ENCODE results near the gene CCDC88B. TPM values are rescaled to one million over a fixed set of nuclear protein-coding genes. Genes with fewer than 3 reads are reported as not detected.

CCDC88B gene
- total RNA-seq, 1 experiment from 2014 or later, result 11.2 TPM

DNA sequence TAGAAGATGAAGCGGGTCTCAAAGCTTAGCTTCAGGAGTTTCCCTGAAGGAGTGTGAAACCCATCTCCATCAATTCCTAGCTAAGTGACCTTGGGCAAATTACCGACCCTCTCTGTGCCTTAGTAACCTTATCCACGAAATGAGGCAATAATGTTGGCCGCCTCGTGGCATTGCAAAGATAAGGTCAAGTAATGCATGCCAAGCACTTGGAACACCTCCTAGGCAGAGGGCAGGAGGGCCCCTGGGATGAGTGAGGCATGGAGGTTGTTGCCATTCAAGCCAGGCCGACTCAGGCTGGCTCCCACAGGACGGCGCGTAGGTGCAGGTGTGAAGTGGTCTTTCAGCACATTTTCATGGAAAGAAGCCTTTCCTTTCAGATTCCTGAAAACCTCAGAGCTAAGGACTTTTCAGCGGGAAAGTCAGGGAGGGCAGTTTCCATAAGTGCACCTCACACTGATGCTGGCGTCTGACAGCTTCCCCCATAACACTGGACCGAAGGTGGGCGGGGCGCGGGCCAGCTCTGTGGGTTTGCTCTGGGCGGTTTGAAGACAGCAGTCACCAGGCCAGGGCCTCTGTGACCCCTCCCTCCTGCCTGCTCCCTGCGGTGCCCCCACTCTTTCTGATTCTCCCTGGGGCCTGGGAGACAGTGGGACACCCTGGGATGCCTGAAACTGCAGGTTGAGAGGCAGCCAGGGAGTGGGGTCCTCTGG, 44.2 kb downstream of the CCDC88B start:
- H2BK20ac ChIP-seq (ENCODE audit: low read depth, low read length, poor library complexity, severe bottlenecking), result no peak overlapping the region
- H4K8ac ChIP-seq (replicated peaks; ENCODE audit: insufficient read length, low read depth, low read length), result no peak overlapping the region
- peaks cover 15% of the 10 kb centered on the region for H3K27me3 Mint-ChIP-seq (ENCODE audit: low read depth)
- H4K91ac ChIP-seq (ENCODE audit: insufficient read length, low read depth, low read length), result no peak overlapping the region
- no peaks in the 10 kb centered on the region for H3K23me2 ChIP-seq (ENCODE audit: insufficient read length, low read depth, low read length, poor library complexity, severe bottlenecking)
- no peaks in the 10 kb centered on the region for H3K79me1 ChIP-seq (ENCODE audit: insufficient read depth, low read depth, low read length, poor library complexity, severe bottlenecking)
- no peak overlapping the region for H2AFZ ChIP-seq (ENCODE audit: low read length)
- H3K4me1 ChIP-seq (ENCODE audit: insufficient read depth, low read length), result no peaks in the 10 kb centered on the region
- H3K56ac ChIP-seq (ENCODE audit: insufficient read length, low read depth, low read length), result no peak overlapping the region
- H4K5ac ChIP-seq (ENCODE audit: insufficient read length, low read depth, low read length), result no peak overlapping the region
- H2AK5ac ChIP-seq (ENCODE audit: insufficient read length, low read length), result no peak overlapping the region
- no peak overlapping the region for H3K14ac ChIP-seq (ENCODE audit: insufficient read depth, low read length)
- H4K20me1 ChIP-seq (ENCODE audit: control insufficient read depth, insufficient read depth, insufficient read length), result no peaks in the 10 kb centered on the region
- H3K9me3 ChIP-seq (ENCODE audit: control insufficient read depth, low read depth, low read length), result no peaks in the 10 kb centered on the region
- no peak overlapping the region for H3K4me2 ChIP-seq (ENCODE audit: insufficient read depth, insufficient read length, low read length)
- no peak overlapping the region for H3T11ph ChIP-seq (ENCODE audit: low read length)
- H3K9me3 Mint-ChIP-seq, result no peaks in the 10 kb centered on the region
- H3K27ac Mint-ChIP-seq, result no peak overlapping the region
- WGBS (ENCODE audit: extremely low coverage, insufficient read length, low lambda C conversion rate), result no CpG with 5 or more reads among the region's 17 CpGs
- no peak overlapping the region for H2BK12ac ChIP-seq (ENCODE audit: insufficient read length, low read depth, low read length)
- H3K23ac ChIP-seq (ENCODE audit: insufficient read length, low read depth, low read length), result no peak overlapping the region
- no peak overlapping the region for H2BK15ac ChIP-seq (ENCODE audit: low read depth, low read length)
- no peak overlapping the region for H3K4ac ChIP-seq (ENCODE audit: low read depth, low read length)
- peaks cover 0 to 5% of the 10 kb centered on the region in 2 experiments; a peak in 2 of 4 replicates for H3K4me1 Mint-ChIP-seq
- DNase-seq, result no peak
- no peak overlapping the region for H3K18ac ChIP-seq (ENCODE audit: insufficient read length, low read depth, low read length)
- TF ChIP-seq, protein P1, sequence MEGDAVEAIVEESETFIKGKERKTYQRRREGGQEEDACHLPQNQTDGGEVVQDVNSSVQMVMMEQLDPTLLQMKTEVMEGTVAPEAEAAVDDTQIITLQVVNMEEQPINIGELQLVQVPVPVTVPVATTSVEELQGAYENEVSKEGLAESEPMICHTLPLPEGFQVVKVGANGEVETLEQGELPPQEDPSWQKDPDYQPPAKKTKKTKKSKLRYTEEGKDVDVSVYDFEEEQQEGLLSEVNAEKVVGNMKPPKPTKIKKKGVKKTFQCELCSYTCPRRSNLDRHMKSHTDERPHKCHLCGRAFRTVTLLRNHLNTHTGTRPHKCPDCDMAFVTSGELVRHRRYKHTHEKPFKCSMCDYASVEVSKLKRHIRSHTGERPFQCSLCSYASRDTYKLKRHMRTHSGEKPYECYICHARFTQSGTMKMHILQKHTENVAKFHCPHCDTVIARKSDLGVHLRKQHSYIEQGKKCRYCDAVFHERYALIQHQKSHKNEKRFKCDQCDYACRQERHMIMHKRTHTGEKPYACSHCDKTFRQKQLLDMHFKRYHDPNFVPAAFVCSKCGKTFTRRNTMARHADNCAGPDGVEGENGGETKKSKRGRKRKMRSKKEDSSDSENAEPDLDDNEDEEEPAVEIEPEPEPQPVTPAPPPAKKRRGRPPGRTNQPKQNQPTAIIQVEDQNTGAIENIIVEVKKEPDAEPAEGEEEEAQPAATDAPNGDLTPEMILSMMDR (conservative IDR thresholded peaks at IDR 0.05), result no peak
- H2BK5ac ChIP-seq (ENCODE audit: insufficient read length, low read length), result no peak overlapping the region
- H3K9ac ChIP-seq (ENCODE audit: extremely low read depth, insufficient read length, low read length), result no peak overlapping the region
- H3K36me3 Mint-ChIP-seq (ENCODE audit: insufficient read depth in 1 of 3, low read depth in 3 of 3), result no peaks in the 10 kb centered on the region
- no peaks in the 10 kb centered on the region for H3K27me3 ChIP-seq (ENCODE audit: insufficient read depth, low read length)
- H3K27ac ChIP-seq (ENCODE audit: insufficient read length, low read depth, low read length), result no peak overlapping the region
- no peaks in the 10 kb centered on the region for H3K79me2 ChIP-seq (ENCODE audit: insufficient read depth, low read length)
- H3K4me3 Mint-ChIP-seq, result no peak overlapping the region
- no peak overlapping the region for H2BK120ac ChIP-seq (ENCODE audit: low read depth, low read length, poor library complexity, severe bottlenecking)

Data from H9 (cell line).